ENCODE measurements around the gene EYA4.

Gene EYA4

DNA sequence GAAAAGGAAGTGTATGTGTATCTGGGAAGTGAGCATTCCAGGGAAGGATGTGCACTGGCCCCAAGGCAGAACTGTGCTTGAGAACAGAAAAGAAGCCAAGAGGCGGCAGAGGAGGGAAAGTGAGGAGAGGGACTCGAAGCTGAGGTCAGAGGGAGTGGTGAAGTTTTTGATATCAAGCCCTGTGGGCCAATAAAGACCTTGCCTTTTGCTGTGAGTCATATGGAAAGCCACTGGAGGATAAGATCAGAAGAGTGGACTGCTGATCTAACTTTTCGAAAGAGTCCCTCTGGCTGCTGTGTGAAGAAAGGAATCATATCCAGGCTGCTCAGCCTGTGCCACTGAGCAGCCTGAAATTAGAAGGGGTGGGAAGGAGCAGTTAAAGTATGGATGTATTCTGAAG, 99.4 kb downstream of the EYA4 start:
- no peak for DNase-seq (ENCODE audit: low read depth)
- H3K4me3 ChIP-seq (ENCODE audit: low read depth, low read length), result no peak overlapping the region
- no peak for TF ChIP-seq POLR2A (IDR thresholded peaks at IDR 0.05; ENCODE audit: extremely low read depth, insufficient read length)
- TF ChIP-seq, protein P1, sequence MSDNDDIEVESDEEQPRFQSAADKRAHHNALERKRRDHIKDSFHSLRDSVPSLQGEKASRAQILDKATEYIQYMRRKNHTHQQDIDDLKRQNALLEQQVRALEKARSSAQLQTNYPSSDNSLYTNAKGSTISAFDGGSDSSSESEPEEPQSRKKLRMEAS (IDR thresholded peaks at IDR 0.05; ENCODE audit: low read depth, low read length), result no peak
- TF ChIP-seq, protein P2, sequence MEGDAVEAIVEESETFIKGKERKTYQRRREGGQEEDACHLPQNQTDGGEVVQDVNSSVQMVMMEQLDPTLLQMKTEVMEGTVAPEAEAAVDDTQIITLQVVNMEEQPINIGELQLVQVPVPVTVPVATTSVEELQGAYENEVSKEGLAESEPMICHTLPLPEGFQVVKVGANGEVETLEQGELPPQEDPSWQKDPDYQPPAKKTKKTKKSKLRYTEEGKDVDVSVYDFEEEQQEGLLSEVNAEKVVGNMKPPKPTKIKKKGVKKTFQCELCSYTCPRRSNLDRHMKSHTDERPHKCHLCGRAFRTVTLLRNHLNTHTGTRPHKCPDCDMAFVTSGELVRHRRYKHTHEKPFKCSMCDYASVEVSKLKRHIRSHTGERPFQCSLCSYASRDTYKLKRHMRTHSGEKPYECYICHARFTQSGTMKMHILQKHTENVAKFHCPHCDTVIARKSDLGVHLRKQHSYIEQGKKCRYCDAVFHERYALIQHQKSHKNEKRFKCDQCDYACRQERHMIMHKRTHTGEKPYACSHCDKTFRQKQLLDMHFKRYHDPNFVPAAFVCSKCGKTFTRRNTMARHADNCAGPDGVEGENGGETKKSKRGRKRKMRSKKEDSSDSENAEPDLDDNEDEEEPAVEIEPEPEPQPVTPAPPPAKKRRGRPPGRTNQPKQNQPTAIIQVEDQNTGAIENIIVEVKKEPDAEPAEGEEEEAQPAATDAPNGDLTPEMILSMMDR (IDR thresholded peaks at IDR 0.05; ENCODE audit: low read depth, low read length), result no peak
- no peak for TF ChIP-seq MYC (IDR thresholded peaks at IDR 0.05; ENCODE audit: low read depth, low read length)

DNA sequence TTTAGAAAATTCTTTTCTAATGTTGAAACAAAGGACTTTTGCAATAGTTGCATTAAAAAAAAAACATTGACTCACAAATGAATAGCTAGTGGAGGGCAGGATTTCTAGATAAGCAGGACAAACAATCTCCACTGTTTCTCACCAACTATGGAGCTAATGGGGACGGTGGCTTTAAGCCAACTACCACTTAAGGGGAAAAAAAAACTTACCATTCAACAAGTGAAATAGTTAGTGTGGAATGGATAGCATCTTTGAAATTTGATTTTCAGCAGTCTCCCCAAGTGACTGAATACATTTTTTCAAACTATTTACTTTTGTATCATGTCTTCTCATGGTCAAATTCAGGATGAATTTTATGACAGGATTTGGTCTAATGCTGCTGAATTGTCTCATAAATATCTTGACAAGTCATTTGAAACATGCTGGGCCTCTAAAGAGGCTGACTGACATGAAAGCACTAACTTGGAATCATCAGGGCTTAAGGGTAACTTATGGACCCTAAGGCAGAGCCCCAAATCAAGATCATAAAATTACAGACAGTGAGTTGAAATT, 100.5 kb downstream of the EYA4 start:
- DNase-seq (ENCODE audit: low read depth), result no peak
- TF ChIP-seq, protein P1 (IDR thresholded peaks at IDR 0.05; ENCODE audit: low read depth, low read length), result no peak
- TF ChIP-seq POLR2A (IDR thresholded peaks at IDR 0.05; ENCODE audit: extremely low read depth, insufficient read length) (no peak), MYC (IDR thresholded peaks at IDR 0.05; ENCODE audit: low read depth, low read length) (no peak)
- TF ChIP-seq, protein P2 (IDR thresholded peaks at IDR 0.05; ENCODE audit: low read depth, low read length), result no peak
- H3K4me3 ChIP-seq (ENCODE audit: low read depth, low read length), result no peak overlapping the region

DNA sequence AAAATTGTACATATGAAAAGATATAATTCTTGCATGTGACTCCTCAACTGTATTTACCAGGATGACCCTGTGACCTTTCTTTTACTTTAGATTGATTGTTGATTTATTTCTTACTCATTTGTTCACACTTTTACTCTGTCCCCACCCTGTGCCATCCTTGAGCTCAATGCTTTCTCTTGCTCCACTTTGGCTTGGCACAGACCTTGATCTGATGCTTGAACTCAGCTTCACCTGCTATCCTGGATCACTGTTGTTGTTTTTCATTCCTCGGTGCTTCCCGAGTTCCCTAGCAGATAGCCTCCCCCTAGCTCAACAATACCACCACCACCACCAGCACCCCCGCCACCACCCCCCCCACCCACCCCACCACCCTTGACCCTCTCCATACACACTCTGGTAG, 102.1 kb downstream of the EYA4 start:
- TF ChIP-seq, protein P2 (IDR thresholded peaks at IDR 0.05; ENCODE audit: low read depth, low read length), result no peak
- TF ChIP-seq POLR2A (IDR thresholded peaks at IDR 0.05; ENCODE audit: extremely low read depth, insufficient read length) (no peak), MYC (IDR thresholded peaks at IDR 0.05; ENCODE audit: low read depth, low read length) (no peak)
- TF ChIP-seq, protein P1 (IDR thresholded peaks at IDR 0.05; ENCODE audit: low read depth, low read length), result no peak
- H3K4me3 ChIP-seq (ENCODE audit: low read depth, low read length), result no peak overlapping the region
- no peak for DNase-seq (ENCODE audit: low read depth)

DNA sequence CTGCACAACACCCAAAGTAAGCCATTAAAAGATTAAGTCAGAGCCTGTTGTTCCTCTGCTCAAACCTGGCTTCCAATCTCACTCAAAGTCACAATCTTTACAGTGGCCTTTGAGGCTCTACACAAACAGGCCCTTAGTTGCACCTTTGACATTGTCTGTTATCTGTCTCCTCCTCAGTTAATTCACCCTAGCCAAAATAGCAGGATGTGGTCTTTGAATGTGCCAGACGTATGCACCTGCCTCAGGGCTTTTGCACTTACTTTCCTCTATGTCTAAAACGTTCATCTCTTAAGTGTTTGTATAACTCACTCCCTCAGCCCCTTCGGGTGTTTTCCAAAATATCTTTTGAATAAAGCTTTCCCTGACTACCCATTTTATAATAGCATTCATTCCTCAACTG, 107.7 kb downstream of the EYA4 start:
- H3K4me3 ChIP-seq (ENCODE audit: low read depth, low read length), result no peak overlapping the region
- TF ChIP-seq POLR2A (IDR thresholded peaks at IDR 0.05; ENCODE audit: extremely low read depth, insufficient read length) (no peak), MYC (IDR thresholded peaks at IDR 0.05; ENCODE audit: low read depth, low read length) (no peak)
- TF ChIP-seq, protein P2 (IDR thresholded peaks at IDR 0.05; ENCODE audit: low read depth, low read length), result no peak
- TF ChIP-seq, protein P1 (IDR thresholded peaks at IDR 0.05; ENCODE audit: low read depth, low read length), result no peak
- DNase-seq (ENCODE audit: low read depth), result no peak

DNA sequence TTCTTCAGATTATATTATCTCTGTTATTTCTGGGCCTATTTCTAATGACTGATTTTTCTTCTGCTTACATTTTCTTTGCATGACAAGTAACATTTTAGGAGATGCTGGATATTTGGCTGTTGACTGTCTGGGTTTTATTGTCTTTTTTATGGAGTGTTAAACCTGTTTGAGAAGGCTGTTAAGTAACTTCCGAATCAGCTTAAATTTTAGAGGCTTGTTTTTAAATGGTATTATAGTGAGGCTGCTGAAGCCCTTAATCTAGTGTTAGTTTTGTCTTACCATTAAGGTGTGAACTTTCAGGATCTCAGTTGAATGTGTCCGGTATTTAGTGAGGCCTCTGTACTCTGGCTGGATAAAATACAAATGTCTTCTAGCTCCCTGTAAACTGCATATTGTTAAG, 109.8 kb downstream of the EYA4 start:
- no peak for DNase-seq (ENCODE audit: low read depth)
- no peak overlapping the region for H3K4me3 ChIP-seq (ENCODE audit: low read depth, low read length)
- TF ChIP-seq MYC (IDR thresholded peaks at IDR 0.05; ENCODE audit: low read depth, low read length), result no peak
- TF ChIP-seq POLR2A (IDR thresholded peaks at IDR 0.05; ENCODE audit: extremely low read depth, insufficient read length), result no peak
- TF ChIP-seq, protein P1 (IDR thresholded peaks at IDR 0.05; ENCODE audit: low read depth, low read length), result no peak
- TF ChIP-seq, protein P2 (IDR thresholded peaks at IDR 0.05; ENCODE audit: low read depth, low read length), result no peak
